GM19438 (cell line): ENCODE results near the gene SOCS3.

Source experiments
- ATAC-seq: cut with Tn5 transposase; IDR thresholded peaks from one replicate; pipeline ENCODE4 v1.9.1; 2021; ENCODE audit warnings: low read depth; ENCODE audit not compliant: unreplicated experiment

The SOCS3 gene, protein sequence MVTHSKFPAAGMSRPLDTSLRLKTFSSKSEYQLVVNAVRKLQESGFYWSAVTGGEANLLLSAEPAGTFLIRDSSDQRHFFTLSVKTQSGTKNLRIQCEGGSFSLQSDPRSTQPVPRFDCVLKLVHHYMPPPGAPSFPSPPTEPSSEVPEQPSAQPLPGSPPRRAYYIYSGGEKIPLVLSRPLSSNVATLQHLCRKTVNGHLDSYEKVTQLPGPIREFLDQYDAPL

DNA sequence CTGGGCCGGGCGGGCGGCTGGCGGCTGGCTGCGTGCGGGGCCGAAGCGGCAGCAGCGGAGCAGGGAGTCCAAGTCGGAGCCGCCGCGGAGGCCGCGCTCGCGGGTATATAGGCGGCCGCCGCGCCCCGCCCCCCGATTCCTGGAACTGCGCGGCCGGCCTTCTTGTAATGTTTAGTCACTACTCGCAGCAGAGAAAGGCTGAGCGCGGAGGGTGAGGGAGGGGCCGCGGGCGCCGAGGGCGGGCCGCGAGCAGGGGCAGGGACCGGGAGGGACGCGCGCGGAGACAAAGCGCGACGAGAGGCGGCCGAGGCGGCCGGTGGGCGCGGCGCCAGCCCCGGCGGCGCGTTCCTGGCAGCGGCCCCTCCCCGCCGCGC, at the start of gene SOCS3:
SOCS3 (minus strand) TSS at position 81 of the 374 bp plus-strand sequence. CDS start 982 bp downstream, outside the sequence.
- peak; percentile 39 for ATAC-seq

DNA sequence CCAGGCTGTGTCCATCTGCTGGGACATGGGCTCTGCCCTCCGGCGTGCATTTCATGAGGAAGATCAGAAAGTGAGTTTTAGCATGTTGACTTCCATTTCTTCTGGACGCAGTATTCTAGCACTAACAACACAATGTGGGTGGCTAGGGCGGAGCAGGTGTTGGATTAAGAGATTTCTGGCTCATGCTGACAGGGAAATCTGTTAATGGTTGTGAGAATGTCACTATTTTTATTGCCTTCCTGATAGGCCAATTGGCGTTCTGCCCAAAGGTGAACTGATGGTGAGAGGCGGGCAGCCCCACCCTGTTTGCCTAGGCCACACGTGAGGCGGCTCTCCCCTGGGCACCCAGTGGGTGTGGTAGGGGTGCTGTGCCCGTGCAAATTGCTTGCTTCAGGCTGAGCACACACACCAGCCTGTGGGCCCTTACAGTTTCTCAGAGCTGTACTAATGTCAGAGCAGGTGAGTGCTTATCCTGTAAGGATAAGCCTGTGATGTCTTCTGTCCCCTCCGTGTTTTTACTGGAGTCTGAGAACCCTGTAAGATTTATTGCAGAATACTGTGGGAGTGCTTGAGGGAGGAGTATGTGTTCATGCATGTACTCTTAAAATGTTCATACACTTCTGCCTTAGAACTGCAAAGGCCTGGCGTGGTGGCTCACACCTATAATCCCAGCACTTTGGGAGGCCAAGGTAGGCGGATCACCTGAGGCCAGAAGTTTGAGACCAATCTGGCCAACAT, 49.5 kb upstream of the SOCS3 start:
- ATAC-seq = no peak

DNA sequence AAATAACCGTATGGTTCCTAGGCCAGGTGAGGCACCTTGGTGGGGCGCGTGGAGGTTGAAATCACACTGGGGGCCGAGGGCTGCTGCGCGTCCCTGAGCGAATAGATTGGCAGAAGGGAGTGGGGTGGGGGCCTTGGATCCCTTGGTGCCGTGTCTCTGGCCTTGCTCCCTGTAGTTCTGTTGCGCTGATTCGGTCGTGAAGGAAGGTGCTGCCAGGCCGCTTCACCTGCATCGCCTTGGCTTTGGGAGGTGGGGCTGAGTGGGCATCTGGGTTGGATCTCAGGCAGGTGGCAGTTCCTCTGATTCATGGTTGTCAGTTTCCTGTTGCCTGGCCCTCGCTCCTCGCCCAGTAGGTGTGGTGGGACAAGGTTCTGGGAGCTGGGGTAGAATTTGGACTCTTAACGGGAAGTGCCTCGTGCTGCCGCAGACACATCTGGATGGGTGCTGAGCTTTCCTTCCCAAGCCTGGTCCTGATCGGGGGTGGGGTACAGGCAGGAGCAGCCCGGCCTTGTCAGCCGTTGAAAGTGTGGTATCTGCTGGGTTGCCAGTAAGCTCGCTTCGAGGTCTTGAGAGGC, 48.7 kb upstream of the SOCS3 start:
- no peak for ATAC-seq

DNA sequence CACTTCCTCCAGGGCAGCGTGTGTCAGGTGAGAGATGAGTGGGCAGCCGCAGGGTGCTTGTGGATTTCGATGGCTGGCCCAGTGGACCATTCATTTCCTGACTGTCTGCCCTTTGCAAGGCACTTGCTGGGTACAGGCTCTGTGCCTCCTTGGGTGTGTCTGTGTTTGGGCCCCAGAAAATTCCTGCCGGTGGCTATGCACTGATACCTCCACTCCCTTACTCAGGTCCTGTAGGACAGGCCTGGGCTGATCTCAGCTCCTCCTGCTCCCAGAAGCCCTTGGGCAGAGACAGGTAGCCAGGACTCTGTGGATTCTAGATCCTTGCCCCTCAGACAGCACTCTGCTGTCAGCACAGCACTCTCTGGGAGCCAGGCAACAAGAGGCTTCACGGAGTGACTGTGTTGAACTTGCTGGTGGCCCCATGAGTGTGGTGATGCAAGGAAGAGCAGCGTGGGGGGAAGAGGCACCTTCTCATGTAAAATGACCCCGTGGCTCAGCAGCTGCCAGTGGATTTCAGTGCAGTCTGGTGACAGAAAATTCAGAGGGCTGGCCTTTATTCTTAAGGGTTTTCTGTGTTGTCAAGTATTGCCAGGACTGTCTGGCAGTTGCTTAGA, 47.6 kb upstream of the SOCS3 start:
- ATAC-seq = no peak

DNA sequence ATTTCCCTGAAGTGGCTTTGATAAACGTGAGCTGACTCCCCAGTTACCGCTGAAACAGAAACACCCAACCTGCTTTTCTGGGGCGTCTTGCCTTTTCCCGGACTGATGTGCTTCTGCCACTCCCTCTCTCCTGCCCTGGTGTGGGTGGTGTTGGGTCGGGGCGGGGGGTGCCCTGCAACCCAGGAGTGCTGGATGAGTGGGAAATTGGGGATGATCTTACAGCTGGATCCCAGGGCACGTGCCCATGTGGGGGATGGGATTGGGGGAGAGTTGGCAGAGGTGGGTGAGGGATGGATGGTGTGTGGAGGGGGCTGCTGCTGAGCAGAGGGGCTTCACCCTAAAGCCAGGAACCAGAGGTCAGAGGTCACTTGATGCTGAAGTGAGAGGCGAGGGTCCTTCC, 47.0 kb upstream of the SOCS3 start:
- ATAC-seq = no peak

DNA sequence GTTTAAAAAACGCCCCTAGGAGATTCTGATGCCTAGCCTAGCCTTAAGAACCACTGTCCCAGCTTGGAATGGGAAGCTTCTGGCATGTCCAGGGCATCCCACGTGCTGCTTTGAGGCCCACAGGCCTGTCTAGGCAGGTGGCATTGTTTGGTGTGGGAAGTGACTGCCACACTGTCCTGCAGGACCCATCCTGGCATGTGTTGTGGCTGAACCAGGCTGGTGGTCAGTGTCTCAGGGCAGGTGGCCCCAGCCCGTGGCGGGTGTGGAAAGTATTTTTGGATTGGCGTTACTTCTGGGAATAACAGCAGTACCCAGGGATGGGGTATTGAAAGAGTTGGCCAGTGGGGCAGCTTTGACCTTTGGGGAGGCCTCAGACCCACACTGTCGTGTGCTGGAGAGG, 46.5 kb upstream of the SOCS3 start:
- ATAC-seq = no peak

DNA sequence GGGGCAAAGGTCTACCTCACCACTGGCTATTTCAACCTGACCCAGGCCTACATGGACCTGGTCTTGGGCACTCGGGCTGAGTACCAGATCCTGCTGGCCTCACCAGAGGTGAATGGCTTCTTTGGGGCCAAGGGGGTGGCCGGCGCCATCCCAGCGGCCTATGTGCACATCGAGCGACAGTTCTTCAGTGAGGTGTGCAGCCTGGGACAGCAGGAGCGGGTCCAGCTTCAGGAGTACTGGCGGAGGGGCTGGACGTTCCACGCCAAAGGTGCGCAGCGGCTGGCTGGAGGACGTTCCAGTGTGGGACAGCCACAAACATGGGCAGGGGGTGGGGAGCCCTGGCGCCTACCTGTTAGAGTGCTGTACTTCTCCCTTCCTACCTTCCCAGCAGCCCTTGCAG, 43.9 kb upstream of the SOCS3 start:
- no peak for ATAC-seq

DNA sequence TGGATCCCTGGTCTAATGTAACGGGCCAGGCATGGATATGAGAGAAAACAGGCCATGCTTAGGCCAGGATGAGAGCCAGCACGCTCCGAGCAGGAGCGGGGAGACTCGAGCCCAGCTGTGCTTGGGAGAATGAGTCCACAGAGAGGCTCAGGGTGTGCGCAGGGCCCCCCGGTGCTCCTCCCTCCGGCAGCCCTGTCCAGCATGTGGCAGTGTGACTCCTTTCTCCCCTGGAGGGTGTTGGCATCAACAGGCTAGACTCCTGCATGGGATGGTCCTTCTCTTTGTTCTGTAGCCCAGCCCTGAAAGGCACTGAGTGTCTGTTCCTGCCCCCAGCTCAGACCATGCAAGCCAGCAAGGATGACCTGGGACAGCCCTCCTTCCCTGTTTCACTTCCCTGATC, 42.0 kb upstream of the SOCS3 start:
- ATAC-seq = no peak

DNA sequence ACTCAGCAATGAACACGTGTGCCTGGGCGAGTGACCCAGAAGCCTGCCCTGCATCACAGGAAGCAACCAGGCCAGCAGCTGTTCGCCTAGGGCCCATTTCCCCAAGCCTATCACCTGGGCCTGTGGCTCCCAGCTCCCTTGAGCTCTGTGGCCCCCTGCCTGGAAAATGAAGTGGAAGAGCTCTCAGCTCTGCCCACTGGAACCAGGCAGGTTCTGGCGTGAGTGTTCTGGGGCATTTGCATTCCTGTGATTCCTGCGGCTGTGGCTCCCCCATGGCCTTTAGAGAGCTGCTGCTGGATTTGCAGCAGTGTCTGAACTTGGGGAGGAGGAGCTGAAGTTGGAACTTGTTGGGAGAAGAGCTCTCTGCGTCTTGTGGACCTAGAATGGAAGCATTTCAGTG, 41.4 kb upstream of the SOCS3 start:
- no peak for ATAC-seq

DNA sequence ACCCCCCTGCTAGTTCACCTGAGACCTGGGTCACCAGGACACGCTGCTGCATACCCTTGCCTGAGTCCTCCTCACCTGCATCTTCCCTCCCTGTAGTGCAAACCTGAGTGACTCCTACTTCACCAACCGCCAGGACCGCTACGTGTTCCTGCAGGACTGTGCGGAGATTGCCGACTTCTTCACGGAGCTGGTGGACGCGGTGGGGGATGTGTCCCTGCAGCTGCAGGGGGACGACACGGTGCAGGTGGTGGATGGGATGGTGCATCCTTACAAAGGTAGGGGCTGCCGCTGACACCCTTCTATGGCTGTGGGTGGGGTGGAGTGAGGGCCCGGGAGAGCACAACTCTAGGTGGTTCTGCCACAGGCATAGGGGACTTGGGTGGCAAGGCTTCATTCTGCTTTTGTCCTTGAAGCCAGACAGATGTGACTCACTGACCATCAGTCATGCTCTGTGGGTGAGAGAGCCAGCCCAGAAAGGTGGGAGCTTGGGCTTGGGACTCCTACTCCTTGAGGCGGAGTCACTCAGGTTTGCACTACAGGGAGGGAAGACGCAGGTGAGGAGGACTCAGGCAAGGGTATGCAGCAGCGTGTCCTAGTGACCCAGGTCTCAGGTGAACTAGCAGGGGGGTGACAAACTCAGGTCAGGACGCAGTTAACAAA, 40.8 kb upstream of the SOCS3 start:
- ATAC-seq = no peak

DNA sequence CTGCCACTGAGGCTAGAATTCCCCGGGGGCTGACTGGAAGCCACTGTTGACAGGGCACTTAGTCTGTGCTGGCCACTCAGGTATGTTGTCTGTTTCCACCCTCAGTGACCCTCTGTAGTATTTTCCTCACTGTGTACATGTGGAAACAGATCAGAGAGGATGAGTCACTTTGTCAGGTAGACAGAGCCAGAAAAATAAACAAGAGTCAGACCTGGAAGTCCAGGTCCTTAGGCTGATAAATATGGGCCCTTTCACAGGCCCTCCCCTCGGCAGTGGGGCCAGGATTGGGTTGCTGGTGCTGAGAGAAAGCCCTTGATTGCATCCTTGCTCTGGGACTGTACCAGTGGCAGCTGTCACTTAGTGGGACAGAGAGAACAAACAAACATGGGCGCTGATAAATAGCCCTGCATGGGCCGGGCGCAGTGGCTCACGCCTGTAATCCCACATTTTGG, 39.8 kb upstream of the SOCS3 start:
- ATAC-seq = no peak

DNA sequence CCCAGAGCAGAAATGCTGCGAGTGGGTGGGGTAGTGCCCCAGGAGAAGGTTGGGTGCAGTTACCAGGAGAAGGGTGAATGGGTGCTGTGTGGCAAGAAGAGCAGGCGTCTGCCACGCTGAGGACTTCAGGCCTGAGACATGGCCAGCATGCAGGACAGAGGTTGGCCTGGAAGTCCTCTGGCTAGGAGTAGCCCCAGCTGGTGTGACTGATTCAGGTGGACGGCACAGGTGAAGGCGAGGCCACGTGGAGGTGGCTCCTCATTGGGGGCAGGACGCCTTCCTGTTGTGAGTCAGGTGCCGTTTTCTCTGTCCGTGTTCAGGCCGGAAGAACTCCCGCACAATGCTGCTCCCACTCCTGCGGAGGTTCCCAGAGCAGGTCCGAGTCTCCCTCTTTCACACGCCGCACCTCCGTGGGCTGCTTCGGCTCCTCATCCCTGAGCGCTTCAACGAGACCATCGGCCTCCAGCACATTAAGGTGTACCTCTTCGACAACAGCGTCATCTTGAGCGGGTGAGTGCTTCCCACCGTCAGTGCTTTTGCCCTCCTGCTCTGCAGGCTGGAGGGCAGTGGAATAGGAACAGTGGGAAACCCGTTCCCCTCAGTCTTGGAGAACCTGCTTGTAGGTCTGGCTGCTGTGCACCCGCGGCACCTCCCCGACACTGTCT, 39.3 kb upstream of the SOCS3 start:
- ATAC-seq = no peak

DNA sequence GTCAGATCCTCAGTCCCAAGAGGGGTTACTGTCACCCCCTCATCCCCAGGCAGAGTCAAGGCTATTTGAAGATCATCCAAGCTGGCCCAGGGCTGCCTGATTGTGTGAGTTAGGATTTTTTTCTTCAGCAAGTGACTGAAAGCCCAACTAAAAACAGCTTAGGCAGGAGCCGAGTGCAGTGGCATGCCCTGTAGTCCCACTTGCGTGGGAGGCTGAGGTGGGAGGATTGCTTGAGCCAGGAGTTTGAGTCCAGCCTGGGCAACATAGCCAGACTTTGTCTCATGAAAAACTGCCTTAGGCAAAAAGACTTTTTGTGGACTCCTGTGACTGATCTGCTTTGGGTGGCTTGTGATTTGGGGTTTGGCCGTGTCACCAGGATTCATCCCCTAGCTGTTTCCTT, 38.5 kb upstream of the SOCS3 start:
- ATAC-seq = no peak

DNA sequence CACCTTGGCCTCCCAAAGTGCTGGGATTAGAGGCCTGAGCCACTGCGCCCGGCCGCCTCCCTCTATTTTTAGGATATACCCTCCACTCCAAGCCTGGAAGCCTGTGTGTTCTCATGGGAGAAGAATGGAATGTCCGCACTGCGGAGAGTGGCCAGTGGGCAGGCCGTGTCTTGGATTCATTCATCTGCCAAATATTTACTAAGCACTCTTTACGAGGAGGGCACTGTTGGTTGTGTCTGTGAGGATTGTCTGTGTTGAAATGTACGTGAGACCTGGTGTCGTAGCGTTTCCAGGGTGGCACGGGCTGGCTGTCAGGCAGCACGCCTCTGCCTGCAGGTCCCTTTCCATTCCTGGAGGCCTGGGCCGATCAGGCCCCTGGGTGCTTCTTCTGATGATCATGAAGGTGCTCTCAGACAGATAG, 37.8 kb upstream of the SOCS3 start:
- ATAC-seq = no peak

DNA sequence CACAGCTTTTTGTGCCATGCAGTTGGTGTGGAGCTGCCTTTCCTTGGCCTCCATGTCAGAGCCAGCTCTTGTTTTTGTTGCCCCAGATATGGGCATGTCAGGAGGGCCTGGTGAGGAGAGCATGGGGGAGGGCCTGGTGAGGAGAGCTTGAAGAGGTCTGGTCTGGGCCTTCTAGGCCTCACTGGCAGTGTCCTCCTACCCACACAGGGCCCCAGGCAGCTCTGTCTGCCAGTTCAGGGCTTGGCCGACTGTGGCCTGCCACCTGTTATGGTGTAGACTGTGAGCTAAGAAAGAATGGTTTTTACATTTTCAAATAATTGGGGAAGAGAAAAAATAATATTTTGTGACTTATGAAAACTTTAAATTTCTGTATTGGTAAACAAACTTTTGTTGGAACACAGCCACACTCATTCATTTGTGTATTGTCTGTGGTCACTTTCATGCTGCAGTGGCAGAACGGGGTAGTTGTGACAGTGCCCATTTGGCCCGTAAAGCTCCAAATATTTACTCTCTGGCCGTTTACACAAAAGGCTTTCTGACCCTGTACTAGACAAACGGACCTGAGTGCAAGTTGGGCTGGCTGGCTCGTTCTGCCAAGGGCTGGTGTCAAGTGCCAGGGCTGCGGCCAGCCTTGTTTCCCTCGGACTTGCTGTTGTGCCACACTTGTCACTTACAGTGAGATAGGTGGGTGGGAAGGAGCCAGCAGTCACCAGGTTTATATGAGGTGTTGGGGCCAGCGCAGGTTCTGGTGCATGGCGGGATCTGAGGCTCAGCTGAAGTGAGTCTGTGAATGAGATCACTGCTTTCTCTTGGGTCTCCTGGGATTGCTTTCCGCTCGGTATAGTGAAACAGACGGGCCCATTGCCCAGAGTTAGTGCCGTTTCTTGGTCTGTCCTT, 36.8 kb upstream of the SOCS3 start:
- ATAC-seq = no peak

DNA sequence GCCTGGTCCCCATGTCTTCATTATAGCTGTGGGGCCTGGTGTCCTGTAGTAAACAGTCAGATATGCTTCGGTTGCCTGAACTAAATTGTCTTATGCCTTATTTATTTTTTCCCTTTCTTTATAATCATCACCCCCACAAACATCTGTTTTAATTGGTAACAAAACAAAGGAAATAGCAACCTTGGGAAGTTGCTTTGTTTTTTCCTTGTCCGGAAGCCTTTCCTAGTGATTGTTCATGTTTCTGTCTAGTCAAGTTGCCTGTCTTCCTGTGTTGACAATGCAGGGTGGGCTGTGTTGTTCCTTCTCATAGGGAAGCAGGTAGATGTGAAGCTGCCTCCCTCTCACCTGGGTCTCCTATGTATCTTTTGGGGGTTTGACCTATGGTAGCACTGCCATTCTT, 35.3 kb upstream of the SOCS3 start:
- ATAC-seq = no peak

DNA sequence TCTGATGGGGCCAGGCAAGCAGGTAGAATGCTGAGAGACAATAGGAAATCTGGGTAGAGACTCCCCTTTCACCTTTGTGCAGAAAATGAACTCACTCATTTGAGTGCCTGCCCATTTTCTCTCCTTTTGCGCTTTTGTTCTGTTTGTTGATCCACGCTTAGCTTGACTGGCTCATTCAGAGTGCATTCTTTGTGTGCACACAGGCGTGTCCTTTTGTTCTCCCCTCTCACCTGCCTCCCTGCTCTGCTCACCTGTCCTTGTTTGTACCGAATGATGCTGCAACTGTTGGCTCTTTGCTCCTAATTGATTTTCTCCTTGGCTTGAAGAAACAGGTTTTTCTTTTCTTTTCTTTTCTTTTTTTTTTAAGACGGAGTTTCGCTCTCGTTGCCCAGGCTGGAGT, 34.3 kb upstream of the SOCS3 start:
- ATAC-seq = no peak

DNA sequence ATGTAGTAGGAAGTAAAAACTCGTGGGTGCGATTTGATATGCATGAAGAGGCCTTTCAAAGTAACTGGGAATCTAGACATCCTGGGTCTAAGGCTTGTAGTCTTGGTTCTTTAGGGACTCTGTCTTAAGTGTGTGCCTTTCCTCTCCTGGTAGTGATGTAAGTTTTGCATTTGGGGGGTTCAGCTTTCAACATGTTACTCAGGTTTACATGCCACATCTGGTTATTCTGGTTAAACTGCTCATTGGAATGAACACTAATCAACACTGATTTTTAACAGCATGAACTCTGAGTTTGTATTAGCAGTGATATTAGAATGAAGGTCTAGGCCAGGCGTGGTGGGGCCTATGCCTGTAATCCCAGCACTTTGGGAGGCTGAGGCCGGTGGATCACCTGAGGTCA, 33.7 kb upstream of the SOCS3 start:
- no peak for ATAC-seq

DNA sequence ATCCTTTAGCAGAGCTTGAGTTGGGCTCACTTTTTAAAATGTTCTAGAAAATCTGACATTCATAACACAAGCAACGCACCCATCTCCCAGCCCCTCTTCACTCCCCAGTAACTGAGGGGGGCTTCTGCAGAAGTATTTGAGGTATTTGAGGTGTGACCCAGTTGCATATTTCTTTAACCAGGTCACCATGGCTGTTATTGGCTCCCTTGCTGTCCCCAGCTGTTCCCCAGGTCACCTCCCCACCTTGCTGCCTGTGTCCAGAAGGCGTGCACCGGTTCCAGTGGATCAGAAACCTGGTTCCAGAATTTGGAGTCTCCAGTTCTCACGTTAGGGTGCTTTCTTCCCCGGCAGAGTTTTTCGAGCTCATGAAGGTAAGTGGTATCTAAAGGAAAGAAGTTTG, 32.4 kb upstream of the SOCS3 start:
- ATAC-seq = no peak

DNA sequence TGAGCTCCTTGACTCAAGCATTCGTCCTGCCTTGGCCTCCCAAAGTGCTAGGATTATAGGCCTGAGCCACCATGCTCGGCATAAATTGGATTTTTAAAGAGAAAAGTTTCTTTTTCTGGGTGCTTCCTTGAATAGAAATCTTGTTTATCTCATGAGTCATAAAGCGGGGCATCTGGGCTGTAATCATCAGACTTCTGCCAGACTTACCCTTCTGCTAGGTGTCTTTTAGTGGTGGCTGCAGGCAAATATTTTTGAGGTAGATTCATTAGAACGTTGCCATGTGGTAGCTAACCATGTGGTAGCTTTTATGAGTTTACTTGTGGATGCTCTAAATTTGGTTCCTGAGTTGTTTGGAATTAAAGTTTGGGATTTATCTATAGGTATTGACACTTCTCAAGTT, 32.0 kb upstream of the SOCS3 start:
- no peak for ATAC-seq
